ENCODE data around the gene ZNF148.

The ZNF148 gene

DNA sequence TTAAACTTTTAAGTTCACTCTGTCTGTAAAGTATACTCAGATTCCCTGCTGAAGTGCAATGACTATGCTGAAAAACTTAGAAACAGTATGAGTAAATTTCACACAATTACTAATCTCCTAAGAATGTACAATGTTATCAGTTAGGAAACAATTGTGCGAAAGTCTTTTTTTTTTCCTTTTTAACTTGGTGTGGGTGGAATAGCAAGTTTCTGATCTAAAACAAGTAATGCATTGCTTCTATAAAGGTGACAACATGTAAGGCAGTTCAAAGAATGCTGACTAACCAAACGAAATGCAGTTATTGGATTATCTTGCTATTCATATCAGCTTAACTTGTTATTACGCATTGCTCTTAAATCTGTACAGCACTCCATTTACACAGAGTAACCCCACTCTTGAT is 143.2 kb downstream of the ZNF148 start:
- TF ChIP-seq CTCF (IDR thresholded peaks at IDR 0.05; ENCODE audit: low read depth, low read length): no peak
- DNase-seq (ENCODE audit: extremely low read depth, low read depth): no peak

DNA sequence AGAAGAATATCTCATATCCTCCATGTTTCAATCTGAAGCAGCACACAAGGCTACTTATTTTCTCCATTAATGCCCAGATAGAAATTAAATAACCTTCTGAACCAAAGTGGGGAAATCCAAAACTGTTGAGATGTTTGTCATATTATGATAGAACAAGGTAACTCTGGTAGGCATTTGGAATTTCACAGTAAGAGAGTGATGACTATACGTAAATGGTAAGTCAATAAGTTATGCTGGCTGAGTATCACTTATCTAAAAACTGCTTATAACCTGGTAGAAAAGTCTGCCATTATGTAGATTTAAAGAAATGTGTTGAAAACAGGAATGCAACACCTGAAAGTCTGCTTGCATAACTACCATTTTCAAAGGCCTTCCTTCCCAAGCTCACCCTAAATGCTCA is 145.4 kb downstream of the ZNF148 start:
- TF ChIP-seq CTCF (IDR thresholded peaks at IDR 0.05; ENCODE audit: low read depth, low read length): no peak
- no peak for DNase-seq (ENCODE audit: extremely low read depth, low read depth)

- TF ChIP-seq CTCF (IDR thresholded peaks at IDR 0.05; ENCODE audit: low read depth, low read length): no peak
These were observed 146.0 kb downstream of the ZNF148 start for GRCh38 chr3:125229168-125229567.

GRCh38 chr3:125221831-125222230 is 153.3 kb downstream of the ZNF148 start:
- no peak for TF ChIP-seq CTCF (IDR thresholded peaks at IDR 0.05; ENCODE audit: low read depth, low read length)
- DNase-seq (ENCODE audit: extremely low read depth, low read depth): no peak

More at GRCh38 chr3:125229168-125229567, 146.0 kb downstream of the ZNF148 start:
- no peak for DNase-seq (ENCODE audit: extremely low read depth, low read depth)

- TF ChIP-seq CTCF (IDR thresholded peaks at IDR 0.05; ENCODE audit: low read depth, low read length): no peak
- no peak for DNase-seq (ENCODE audit: extremely low read depth, low read depth)
These were observed 154.2 kb downstream of the ZNF148 start for GRCh38 chr3:125220727-125221429.

- no peak for TF ChIP-seq CTCF (IDR thresholded peaks at IDR 0.05; ENCODE audit: low read depth, low read length)
- DNase-seq (ENCODE audit: extremely low read depth, low read depth): no peak
These were observed 154.9 kb downstream of the ZNF148 start for GRCh38 chr3:125220183-125220582.

GRCh38 chr3:125219261-125219701 is 155.8 kb downstream of the ZNF148 start:
- no peak for TF ChIP-seq CTCF (IDR thresholded peaks at IDR 0.05; ENCODE audit: low read depth, low read length)
- DNase-seq (ENCODE audit: extremely low read depth, low read depth): no peak

Data from AG09319 (cell line).